ENCODE data around the gene CINP. TPM values are rescaled to one million over a fixed set of nuclear protein-coding genes. Genes with fewer than 3 reads are reported as not detected.

Gene CINP
- total RNA-seq, 1 donor from 2014 or later, result 43.5 TPM

DNA sequence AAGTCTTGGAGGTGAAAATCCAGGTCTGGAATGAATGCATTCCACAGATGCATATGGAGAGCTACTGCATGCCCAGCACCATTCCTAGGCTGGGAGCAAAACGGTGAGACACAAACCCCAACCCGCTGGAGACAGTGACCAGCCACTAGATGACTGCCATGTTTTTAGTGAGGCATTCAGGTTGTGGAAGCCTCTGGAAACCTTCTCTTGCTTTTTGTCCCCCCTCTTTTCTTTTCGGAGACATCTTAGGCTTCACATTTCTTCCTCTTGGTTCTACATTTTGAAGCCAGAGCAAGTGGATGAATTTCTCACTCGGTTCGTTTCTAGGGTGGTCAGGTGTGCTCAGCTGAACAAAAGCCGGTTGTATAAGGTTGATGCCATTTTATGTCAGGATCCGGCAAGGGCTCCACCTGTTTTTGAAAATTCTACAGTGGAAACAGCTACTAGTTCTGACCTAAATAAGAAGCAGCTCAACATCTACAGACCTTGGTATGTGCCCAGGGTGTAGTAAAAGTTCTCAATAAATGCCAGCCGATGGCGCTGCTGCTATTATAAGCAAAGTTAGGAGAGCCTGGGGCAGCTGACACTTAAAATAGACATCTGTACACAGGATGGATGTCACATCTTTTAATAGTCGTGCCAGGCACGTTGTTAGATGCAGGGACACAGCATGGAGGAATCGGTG is 45.0 kb downstream of the CINP start:
- peak overlapping the region; percentile 57 for H3K4me3 ChIP-seq (ENCODE audit: low read depth, low read length)
- TF ChIP-seq, protein P1, sequence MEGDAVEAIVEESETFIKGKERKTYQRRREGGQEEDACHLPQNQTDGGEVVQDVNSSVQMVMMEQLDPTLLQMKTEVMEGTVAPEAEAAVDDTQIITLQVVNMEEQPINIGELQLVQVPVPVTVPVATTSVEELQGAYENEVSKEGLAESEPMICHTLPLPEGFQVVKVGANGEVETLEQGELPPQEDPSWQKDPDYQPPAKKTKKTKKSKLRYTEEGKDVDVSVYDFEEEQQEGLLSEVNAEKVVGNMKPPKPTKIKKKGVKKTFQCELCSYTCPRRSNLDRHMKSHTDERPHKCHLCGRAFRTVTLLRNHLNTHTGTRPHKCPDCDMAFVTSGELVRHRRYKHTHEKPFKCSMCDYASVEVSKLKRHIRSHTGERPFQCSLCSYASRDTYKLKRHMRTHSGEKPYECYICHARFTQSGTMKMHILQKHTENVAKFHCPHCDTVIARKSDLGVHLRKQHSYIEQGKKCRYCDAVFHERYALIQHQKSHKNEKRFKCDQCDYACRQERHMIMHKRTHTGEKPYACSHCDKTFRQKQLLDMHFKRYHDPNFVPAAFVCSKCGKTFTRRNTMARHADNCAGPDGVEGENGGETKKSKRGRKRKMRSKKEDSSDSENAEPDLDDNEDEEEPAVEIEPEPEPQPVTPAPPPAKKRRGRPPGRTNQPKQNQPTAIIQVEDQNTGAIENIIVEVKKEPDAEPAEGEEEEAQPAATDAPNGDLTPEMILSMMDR (conservative IDR thresholded peaks at IDR 0.05; ENCODE audit: low read depth, low read length), result peak; percentile 13
- no peak for DNase-seq (ENCODE audit: low read depth)

DNA sequence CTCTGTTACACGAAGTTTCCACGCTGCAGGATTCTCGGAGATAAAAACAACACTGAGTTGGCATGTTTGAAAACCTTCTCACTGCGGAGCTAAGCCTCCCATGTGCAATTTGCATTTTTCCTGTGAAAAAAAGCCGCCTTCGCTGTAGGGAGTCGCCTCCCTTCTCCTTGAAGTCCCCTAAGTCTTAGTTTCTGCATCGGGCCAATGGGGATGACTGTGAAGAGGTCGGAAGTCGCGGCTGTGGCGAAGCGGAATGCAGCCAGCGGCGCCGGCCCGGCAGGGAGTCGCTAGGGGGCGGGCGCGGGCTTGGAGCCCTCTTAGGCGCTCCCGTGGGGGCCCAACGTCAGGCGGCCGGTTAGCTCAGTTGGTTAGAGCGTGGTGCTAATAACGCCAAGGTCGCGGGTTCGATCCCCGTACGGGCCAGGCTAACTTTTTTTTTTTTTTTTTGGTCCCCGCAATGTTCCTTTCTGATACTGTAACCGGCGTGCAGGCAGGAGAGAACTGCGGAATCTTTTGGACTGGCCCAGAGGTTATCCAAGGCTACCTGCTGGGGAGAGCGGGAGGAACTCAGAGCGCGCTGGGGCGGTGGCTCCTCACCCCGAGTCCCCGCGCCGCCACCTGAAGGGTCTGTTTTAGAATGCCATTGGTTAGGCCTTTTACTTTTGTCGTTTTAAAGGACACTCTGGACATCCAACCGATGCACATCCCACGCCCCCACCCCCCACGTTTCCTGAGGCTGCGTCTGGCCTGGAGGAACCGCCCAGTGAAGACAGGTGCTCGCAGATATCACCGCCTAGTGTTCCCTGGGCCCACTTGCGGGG is 45.7 kb downstream of the CINP start:
- no peak for DNase-seq (ENCODE audit: low read depth)
- TF ChIP-seq, protein P1 (conservative IDR thresholded peaks at IDR 0.05; ENCODE audit: low read depth, low read length), result peak; percentile 74
- H3K4me3 ChIP-seq (ENCODE audit: low read depth, low read length), result peak overlapping the region; percentile 57

DNA sequence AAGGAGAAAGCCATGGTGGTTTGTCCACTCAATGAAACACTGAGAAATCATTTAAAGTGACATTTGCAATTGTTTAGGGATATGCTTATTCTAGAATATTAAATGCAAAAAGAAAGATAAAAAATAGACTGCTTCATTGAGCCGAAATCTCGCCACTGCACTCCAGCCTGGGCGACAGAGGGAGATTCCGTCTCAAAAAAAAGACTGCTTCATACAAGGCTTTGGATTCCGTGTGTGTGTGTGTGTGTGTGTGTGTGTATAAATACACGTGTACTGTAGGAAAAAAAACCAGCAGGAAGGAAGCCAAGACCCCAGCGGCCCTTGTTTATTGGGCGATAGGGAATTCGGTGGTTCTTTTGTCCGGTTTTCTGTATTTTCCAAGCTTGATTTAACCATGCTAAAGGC is 46.4 kb downstream of the CINP start:
- DNase-seq (ENCODE audit: low read depth), result no peak
- H3K4me3 ChIP-seq (ENCODE audit: low read depth, low read length), result peak overlapping the region; percentile 57
- TF ChIP-seq, protein P1 (conservative IDR thresholded peaks at IDR 0.05; ENCODE audit: low read depth, low read length), result no peak

DNA sequence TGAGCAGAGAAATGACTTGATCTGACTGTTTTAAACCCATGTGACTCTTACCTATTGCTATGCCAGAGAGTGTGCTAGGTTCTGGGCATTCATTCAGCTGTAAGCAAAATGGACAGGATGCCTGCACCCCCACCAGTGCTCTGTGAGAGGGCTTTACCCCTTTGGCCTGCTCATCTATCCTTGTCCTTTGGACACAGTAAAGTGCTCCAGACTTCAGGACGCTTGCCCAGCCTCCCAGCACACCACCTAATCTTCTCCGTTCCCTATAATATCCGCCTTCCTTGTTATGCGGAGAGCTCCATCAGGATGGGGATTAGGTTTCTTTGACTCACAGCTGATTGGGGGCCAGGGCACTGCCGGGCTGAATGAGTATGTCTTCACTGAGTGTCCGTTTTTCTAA is 47.6 kb downstream of the CINP start:
- H3K4me3 ChIP-seq (ENCODE audit: low read depth, low read length), result no peak overlapping the region
- no peak for DNase-seq (ENCODE audit: low read depth)
- TF ChIP-seq, protein P1 (conservative IDR thresholded peaks at IDR 0.05; ENCODE audit: low read depth, low read length), result no peak

GRCh38 chr14:102314242-102315011 is 48.3 kb downstream of the CINP start:
- TF ChIP-seq, protein P1 (conservative IDR thresholded peaks at IDR 0.05; ENCODE audit: low read depth, low read length), result peak; percentile 78
- no peak for DNase-seq (ENCODE audit: low read depth)

DNA sequence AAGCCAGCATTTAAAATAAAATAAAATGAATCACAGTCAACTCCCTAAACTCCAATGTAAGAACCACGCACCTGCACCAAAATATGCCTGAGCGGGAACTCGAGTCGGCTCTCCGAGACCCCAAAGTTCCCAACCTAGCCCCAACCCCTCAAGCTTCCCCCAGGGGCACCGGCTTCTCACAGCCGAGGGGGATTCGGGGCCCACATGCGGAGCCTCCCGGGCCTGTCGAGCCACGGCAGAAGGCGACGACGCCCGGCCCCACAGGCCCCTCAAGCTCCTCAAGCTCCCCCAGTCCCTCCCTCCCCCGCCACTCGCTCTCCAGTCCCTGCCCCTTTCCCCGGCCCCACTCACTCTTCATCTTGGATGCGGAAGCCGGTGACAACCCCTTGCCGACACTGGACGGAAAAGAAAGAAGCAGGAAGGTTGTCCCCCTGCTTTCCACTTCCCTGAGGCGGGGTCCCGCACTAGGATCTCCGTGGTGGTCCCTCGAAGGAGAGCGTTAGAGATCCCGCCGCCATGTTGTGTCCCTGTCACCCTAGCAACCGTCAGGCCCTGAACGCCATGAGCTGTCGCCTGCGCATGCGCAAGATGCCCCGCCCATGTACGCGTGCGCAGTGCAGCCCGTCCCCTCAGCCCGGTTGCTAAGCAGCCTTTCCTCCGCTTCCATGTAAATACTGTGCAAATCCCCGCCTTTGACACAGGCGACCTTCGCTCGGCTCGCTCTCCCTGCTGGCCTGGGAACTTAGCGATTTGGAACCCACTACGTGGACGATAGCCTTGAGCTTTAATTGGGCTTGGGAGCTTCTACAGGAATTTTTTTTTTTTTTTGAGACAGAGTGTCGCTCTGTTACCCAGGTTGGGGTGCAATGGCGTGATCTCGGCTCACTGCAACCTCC is 57.8 kb downstream of the CINP start, which contains the start of gene MOK:
Gene MOK (minus strand): TSS at position 554 of the 896 bp plus-strand sequence. CDS start 196 bp downstream, at position 358.
- H3K4me3 ChIP-seq (ENCODE audit: low read depth, low read length), result peak within 1 kb of the TSS; percentile 96
- TF ChIP-seq, protein P1 (conservative IDR thresholded peaks at IDR 0.05; ENCODE audit: low read depth, low read length), result no peak
- no peak for DNase-seq (ENCODE audit: low read depth)

More at GRCh38 chr14:102314242-102315011, 48.3 kb downstream of the CINP start:
- H3K4me3 ChIP-seq (ENCODE audit: low read depth, low read length), result peak overlapping the region; percentile 62

Data from epithelial cell of proximal tubule (primary cell).